GM12873 (cell line): ENCODE measurements around the gene SORT1.

Experiments used
- TF ChIP-seq, protein P1 (sequence below): IDR thresholded peaks from 2 replicates; pipeline ENCODE4 v1.5.1; 2012; ENCODE audit warnings: low read depth, mild to moderate bottlenecking, moderate library complexity, low read length, control low read depth; ENCODE audit not compliant: insufficient read depth; ENCODE audit errors: missing control alignments

Gene SORT1

DNA sequence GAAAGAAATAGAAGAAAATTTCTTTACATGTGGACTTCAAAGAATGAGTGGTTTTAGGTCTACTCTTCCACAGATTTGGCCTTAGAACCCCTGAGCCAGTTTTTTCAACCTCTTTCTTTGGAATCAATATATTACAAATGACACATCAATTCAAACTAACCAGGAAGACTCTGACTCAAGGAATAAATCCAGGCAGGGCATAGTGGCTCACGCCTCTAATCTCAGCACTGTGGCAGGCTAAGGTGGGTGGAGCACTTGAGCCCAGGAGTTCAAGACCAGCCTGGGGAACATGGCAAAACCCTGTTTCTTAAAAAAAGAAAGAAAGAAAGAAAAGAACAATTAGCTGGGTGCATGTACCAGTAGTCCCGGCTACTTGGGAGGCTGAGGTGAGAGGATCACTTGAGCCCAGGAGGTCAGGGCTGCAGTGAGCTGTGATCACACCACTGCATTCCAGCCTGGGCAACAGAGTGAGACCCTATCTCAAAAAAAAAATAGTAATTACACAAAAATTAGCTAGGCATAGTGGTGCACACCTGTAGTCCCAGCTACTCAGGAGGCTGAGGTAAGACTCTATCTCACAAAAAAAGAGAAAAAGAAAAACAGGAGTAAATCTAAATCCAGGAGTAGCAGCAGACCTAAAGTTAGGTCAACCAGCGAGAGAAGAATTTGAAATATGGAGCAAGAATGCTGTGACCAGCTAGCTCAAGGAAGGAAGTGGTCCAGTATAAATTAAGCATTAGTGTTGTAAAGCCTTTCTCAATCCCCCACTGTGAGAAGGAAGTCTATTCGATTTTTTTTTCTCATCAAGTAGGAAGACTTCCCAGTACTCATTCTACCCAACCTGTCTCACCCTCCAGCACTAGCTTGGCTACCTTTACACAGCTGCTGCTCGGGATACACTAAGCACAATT, 1.9 kb downstream of the SORT1 start:
- TF ChIP-seq, protein P1, sequence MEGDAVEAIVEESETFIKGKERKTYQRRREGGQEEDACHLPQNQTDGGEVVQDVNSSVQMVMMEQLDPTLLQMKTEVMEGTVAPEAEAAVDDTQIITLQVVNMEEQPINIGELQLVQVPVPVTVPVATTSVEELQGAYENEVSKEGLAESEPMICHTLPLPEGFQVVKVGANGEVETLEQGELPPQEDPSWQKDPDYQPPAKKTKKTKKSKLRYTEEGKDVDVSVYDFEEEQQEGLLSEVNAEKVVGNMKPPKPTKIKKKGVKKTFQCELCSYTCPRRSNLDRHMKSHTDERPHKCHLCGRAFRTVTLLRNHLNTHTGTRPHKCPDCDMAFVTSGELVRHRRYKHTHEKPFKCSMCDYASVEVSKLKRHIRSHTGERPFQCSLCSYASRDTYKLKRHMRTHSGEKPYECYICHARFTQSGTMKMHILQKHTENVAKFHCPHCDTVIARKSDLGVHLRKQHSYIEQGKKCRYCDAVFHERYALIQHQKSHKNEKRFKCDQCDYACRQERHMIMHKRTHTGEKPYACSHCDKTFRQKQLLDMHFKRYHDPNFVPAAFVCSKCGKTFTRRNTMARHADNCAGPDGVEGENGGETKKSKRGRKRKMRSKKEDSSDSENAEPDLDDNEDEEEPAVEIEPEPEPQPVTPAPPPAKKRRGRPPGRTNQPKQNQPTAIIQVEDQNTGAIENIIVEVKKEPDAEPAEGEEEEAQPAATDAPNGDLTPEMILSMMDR = no peak

DNA sequence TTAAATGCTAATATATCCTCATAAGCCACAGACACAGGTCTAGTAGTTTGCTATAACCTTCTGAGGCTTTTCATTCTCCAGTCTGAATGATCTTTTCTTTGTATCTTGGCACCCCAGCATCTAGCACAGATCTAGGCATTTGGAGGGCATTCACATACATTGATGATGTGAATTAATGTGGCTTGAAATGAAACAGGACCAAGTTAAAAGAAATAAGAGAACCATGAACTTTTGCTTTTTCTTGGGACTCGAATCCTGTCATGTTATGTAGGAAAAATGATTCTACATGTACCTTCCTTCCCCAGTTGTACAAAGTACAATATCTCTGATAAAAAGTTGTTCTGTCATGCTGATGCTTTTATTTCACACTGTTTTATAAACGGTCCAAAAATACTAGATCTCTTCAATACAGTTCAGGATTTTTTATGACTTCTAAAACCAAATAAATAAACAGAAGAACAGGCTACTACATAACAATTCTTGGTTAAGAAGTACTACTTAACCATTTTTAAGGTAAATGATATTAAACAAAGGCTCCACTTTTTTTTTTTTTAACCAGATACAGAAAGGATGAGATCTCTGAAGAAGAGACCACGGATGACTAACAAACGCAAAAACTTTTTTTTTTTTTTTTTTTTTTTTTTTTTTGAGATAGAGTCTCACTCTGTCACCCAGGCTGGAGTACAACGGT, 3.0 kb downstream of the SORT1 start:
- TF ChIP-seq, protein P1 = no peak

DNA sequence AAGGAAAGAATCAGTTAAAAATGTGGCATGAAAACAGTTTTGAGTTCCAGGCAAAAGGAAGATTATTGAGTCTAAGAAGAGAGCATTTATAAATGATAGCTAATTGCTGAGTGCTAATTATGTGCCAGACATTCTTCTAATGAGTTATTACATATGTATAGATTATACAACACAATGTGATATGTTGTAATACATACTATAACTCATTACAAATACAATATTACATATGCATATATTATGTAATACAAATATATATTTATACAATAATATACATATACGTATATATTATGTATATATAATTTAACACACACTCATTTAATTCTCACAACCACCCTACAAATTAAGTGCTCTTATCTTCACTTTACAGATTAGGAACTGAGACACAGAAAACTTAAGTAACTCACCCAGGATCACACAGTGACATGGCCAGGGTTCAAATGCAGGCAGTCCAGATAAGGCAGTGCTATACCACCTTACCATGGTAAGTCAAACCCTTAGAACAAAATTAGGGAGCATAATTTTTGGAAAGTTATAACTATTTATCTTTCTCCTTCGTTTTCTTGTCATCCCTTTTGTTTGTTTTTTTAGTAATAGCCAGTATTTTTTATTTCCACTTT, 4.0 kb downstream of the SORT1 start:
- TF ChIP-seq, protein P1 = no peak

DNA sequence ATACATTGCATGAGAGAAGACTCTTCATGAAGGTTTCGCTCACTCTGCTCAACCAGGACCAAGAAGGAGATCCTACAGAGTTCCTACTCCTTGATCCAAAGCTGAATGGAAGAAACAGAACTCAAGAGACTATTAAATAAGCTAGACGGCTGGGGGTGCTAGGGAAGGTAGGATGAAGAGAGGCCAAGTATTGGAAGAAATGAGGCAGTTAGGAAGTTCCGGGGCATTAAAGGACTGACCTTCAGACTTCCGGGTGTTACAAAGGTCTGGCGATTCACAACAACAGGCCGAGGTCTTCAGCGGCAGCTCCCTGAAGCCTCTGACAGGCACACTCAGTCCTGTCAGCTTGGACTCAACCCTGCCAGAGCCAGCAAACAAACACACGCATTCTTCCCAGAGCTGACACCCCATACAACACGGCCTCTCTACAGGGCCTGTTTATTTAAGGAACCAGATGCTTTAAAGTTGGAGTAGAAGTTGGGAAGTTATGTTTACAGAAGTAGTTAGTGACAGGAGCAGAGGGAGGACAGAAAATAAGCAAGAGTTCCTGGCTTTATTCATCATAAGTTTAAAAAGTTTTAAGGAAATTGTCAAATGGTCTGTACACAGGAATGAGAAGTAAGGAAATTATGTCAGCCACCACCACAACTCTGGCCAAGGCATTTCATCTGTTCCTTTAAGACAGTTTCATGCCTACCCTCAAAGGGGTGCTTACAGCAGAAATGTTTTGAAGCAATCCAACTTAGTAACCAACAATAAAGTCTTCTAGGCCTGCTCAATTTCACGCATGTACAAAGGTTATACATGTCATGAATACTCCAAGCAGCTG, 4.7 kb downstream of the SORT1 start:
- TF ChIP-seq, protein P1 = no peak

DNA sequence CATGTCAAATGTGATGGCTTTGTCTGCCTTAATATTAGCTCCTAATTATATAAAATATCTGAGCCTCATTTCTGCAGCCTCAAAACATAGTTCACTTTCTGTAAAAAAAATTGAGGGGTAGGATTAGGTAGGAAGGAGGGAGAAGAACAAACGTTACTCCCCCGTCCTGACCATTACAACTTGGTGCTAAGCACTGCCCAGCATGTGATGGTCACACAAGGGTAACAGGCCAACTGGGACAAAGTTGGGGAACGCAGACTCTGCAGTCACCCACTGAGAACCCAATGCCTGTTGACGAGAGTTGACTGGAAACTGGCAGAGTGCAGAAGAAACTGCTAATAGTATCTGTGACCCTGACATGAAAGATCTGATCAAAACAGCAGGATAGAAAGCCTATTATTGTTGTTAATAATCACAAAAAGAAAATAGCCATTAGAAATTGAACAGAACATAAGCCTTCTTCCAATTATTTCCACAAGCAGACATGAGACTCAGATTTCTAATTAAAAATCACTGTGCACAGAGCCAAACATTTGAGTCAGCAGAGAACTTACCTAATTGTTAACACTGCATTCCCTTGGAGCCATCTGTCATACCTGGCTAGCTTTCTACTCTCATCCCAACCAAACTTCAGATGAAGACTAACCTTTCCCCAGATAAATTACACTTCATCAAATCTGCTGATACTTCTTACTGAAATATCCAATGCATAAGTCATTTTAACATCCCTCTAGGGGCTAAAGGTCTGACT, 5.5 kb downstream of the SORT1 start:
- TF ChIP-seq, protein P1 = no peak

DNA sequence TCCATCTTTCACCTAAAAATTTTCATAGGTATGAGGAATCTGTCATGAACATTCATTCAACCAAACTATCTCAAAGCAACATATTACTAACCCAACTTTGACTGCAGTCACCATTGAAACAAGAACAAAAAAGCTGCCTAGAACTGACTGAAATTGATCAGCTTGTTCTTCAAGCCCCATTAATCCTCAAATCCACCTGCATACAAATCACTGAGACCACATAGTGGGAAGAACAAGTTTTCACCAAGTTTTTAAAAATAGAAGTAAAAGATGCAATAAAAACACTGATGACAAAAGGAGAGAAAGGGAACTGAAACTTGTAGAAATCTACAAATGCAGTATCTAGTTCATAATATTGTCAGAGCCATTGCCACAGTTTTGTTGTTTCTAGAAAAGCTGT, 6.1 kb downstream of the SORT1 start:
- TF ChIP-seq, protein P1 = no peak
